G401 (cell line): ENCODE results near the gene AOAH. TPM values are rescaled to one million over a fixed set of nuclear protein-coding genes. Genes with fewer than 3 reads are reported as not detected.
"Not testable (repeated sequence)": the region's sequence is repeated elsewhere in the genome, so short reads cannot be mapped to it uniquely, and the experiment has no call there.

Experiments
- DNase-seq: peaks from one replicate; pipeline ENCODE4 v3.0.0-alpha.2; 2015; ENCODE audit warnings: low spot score
- in situ Hi-C: cut with HindIII; loops from 2 replicates; pipeline ENCODE4 v1.10.0; 2016; ENCODE audit warnings: low sequenced_read_pairs, mixed read lengths
- total RNA-seq: library from RNA; depleted of rRNA; stranded (reverse); fragments of >200 nt; shearing (Covaris generic); gene quantifications from 2 replicates; pipeline ENCODE4 v1.2.3, GENCODE V29; 2014

Gene AOAH
- total RNA-seq, 1 experiment from 2014 or later = 5.2 TPM

GRCh38 chr7:36710186-36710791 is 14.0 kb downstream of the AOAH start:
- in situ Hi-C loops = no loop called here
- DNase-seq = no peak

- in situ Hi-C loops = no loop called here
- DNase-seq = no peak
Observed at GRCh38 chr7:36708767-36709166, 15.5 kb downstream of the AOAH start.

- DNase-seq = no peak
- in situ Hi-C loops = no loop called here
Observed at GRCh38 chr7:36707898-36708297, 16.4 kb downstream of the AOAH start.

- in situ Hi-C loops = no loop called here
- no peak for DNase-seq
Observed at GRCh38 chr7:36707465-36707864, 16.8 kb downstream of the AOAH start.

- DNase-seq, in situ Hi-C loops: not testable (repeated sequence)
Observed at GRCh38 chr7:36703860-36704259, 20.4 kb downstream of the AOAH start.

- in situ Hi-C loops = no loop called here
- no peak for DNase-seq
Observed at GRCh38 chr7:36692456-36692855, 31.8 kb downstream of the AOAH start.

- no peak for DNase-seq
- in situ Hi-C loops = no loop called here
Observed at GRCh38 chr7:36691983-36692382, 32.3 kb downstream of the AOAH start.

GRCh38 chr7:36690514-36691187 is 33.6 kb downstream of the AOAH start:
- in situ Hi-C loops = no loop called here
- no peak for DNase-seq

GRCh38 chr7:36690041-36690440 is 34.3 kb downstream of the AOAH start:
- DNase-seq = no peak
- in situ Hi-C loops = no loop called here

- in situ Hi-C loops = no loop called here
- no peak for DNase-seq
Observed at GRCh38 chr7:36686499-36686898, 37.8 kb downstream of the AOAH start.

- no peak for DNase-seq
- in situ Hi-C loops = no loop called here
Observed at GRCh38 chr7:36684954-36685353, 39.3 kb downstream of the AOAH start.

- in situ Hi-C loops = no loop called here
- no peak for DNase-seq
Observed at GRCh38 chr7:36683695-36684357, 40.5 kb downstream of the AOAH start.

GRCh38 chr7:36683111-36683510 is 41.2 kb downstream of the AOAH start:
- no peak for DNase-seq
- in situ Hi-C loops = no loop called here

- in situ Hi-C loops = no loop called here
Observed at GRCh38 chr7:36682102-36682501, 42.2 kb downstream of the AOAH start.

GRCh38 chr7:36677769-36678437 is 46.4 kb downstream of the AOAH start:
- no peak for DNase-seq
- in situ Hi-C loops = no loop called here

More at GRCh38 chr7:36682102-36682501, 42.2 kb downstream of the AOAH start:
- DNase-seq = no peak

- DNase-seq = no peak
- in situ Hi-C loops = no loop called here
Observed at GRCh38 chr7:36673703-36674102, 50.6 kb downstream of the AOAH start.

GRCh38 chr7:36671432-36671829 is 52.9 kb downstream of the AOAH start:
- no peak for DNase-seq
- in situ Hi-C loops = no loop called here

GRCh38 chr7:36670585-36671431 is 53.5 kb downstream of the AOAH start:
- DNase-seq = peak; percentile 76
- in situ Hi-C loops = no loop called here

GRCh38 chr7:36668750-36669149 is 55.5 kb downstream of the AOAH start:
- in situ Hi-C loops = no loop called here
- DNase-seq = no peak
